ENCODE results near the gene BARD1. TPM values are rescaled to one million over a fixed set of nuclear protein-coding genes. Genes with fewer than 3 reads are reported as not detected.

The BARD1 gene
- total RNA-seq, 1 donor from 2014 or later: 17.0 TPM

DNA sequence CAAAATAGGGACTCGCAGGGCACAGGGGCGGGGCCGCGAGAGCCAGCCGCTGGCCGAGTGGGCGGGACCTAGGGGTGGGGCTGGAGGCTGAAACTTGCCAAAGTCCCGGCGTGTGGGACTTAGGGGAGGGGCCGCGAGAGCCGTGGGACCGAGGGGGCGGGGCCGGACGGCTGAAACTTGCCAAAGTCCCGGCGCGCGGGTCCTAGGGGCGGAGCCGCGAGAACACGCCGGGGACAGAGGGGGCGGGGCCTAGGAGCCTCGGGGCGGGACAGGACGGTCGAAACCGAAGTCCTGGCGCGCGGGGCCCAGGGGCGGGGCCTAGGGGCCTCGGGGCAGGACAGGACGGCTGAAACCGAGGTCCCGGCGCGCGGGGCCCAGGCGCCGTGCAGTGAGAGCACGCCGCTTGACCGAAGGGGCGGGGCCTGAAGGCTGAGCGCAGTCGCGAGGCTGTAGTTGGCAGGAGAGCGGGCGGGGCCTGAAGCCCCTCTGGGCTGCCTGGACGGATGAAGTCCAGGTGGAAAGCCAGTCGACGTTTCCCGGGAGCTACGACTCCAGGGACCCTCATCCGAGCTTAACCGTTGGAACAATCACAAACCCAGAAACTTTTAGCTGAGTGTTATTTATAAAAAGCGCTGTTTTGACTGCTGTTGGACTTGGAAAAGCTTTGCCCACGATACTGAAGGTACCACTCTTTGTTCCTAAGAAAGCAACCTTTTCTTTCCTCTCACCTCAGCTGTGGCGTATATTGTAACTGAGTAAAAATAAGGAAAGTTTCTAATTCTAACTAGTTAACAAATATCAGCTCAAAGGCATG, 475 bp upstream of the BARD1 start:
- TF ChIP-seq, protein P1, sequence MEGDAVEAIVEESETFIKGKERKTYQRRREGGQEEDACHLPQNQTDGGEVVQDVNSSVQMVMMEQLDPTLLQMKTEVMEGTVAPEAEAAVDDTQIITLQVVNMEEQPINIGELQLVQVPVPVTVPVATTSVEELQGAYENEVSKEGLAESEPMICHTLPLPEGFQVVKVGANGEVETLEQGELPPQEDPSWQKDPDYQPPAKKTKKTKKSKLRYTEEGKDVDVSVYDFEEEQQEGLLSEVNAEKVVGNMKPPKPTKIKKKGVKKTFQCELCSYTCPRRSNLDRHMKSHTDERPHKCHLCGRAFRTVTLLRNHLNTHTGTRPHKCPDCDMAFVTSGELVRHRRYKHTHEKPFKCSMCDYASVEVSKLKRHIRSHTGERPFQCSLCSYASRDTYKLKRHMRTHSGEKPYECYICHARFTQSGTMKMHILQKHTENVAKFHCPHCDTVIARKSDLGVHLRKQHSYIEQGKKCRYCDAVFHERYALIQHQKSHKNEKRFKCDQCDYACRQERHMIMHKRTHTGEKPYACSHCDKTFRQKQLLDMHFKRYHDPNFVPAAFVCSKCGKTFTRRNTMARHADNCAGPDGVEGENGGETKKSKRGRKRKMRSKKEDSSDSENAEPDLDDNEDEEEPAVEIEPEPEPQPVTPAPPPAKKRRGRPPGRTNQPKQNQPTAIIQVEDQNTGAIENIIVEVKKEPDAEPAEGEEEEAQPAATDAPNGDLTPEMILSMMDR (IDR thresholded peaks at IDR 0.05): no peak
- Mint-ChIP-seq H3K4me1 (ENCODE audit: unreplicated experiment) (peaks cover 49% of the 10 kb centered on the region), H3K27me3 (ENCODE audit: unreplicated experiment) (no peaks in the 10 kb centered on the region), H3K4me3 (ENCODE audit: unreplicated experiment) (peak overlapping the region; percentile 91), H3K27ac (ENCODE audit: unreplicated experiment) (peak overlapping the region; percentile 94), H3K36me3 (ENCODE audit: unreplicated experiment) (no peaks in the 10 kb centered on the region), H3K9me3 (ENCODE audit: unreplicated experiment) (no peaks in the 10 kb centered on the region)
- DNase-seq (ENCODE audit: extremely low spot score, unreplicated experiment): peak; percentile 100

DNA sequence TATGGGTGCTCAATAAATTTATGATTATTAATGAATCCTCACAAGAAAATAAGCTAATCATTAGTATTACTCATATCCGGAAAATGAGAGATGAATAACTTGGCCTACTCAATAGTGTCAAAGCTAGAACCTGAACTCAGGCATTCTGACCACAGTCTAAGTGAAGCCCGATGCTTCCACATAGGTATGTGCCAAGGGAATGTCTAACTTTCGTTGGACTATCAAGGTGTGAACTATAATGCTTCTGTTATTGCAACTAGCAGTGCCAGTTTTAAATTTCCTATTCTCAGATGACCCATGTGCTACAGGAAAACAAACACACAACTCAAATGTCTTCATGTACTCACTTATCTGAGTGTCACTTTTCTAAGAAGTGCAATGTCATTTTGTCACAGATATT, 1.8 kb downstream of the BARD1 start:
- TF ChIP-seq, protein P1 (IDR thresholded peaks at IDR 0.05): no peak
- peak overlapping the region; percentile 91 for H3K4me3 Mint-ChIP-seq (ENCODE audit: unreplicated experiment)
- H3K36me3 Mint-ChIP-seq (ENCODE audit: unreplicated experiment): no peaks in the 10 kb centered on the region
- no peak for DNase-seq (ENCODE audit: extremely low spot score, unreplicated experiment)
- peak overlapping the region; percentile 97 for H3K27ac Mint-ChIP-seq (ENCODE audit: unreplicated experiment)
- H3K4me1 Mint-ChIP-seq (ENCODE audit: unreplicated experiment): peaks cover 48% of the 10 kb centered on the region
- no peaks in the 10 kb centered on the region for H3K27me3 Mint-ChIP-seq (ENCODE audit: unreplicated experiment)
- no peaks in the 10 kb centered on the region for H3K9me3 Mint-ChIP-seq (ENCODE audit: unreplicated experiment)

DNA sequence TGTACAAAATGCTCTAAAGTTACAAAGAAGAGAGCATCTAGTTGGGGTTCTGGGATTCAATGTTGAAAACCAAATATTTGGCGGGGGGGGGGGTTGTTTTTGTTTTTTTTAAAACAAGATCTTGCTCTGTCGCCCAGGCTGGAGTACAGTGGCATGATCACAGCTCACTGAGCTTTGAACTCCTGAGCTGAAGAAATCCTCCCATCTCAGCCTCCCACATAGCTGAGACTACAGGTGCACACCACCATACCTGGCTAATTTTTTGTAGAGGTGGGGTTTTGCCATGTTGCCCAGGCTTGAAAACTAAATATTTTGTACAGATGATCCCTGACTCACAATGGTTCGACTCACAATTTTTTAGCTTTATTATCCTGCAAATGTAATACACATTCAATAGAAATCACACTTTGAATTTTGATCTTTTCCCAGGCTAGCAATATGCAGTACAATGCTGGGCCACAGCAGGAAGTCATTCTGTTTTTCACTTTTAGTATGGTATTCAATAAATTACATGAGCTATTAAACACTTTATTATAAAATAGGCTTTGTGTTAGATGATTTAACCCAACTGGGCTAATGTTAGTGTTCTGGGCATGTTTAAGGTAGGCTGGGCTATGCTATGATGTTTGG, 7.6 kb downstream of the BARD1 start:
- no peak for DNase-seq (ENCODE audit: extremely low spot score, unreplicated experiment)
- no peak overlapping the region for H3K27ac Mint-ChIP-seq (ENCODE audit: unreplicated experiment)
- no peaks in the 10 kb centered on the region for H3K9me3 Mint-ChIP-seq (ENCODE audit: unreplicated experiment)
- TF ChIP-seq, protein P1 (IDR thresholded peaks at IDR 0.05): no peak
- peaks cover 54% of the 10 kb centered on the region for H3K4me1 Mint-ChIP-seq (ENCODE audit: unreplicated experiment)
- no peaks in the 10 kb centered on the region for H3K27me3 Mint-ChIP-seq (ENCODE audit: unreplicated experiment)
- H3K36me3 Mint-ChIP-seq (ENCODE audit: unreplicated experiment): no peaks in the 10 kb centered on the region
- no peak overlapping the region for H3K4me3 Mint-ChIP-seq (ENCODE audit: unreplicated experiment)

GRCh38 chr2:214801068-214801467, 8.4 kb downstream of the BARD1 start:
- Mint-ChIP-seq H3K4me1 (ENCODE audit: unreplicated experiment) (peaks cover 46% of the 10 kb centered on the region), H3K9me3 (ENCODE audit: unreplicated experiment) (no peaks in the 10 kb centered on the region), H3K27ac (ENCODE audit: unreplicated experiment) (no peak overlapping the region), H3K36me3 (ENCODE audit: unreplicated experiment) (no peaks in the 10 kb centered on the region), H3K27me3 (ENCODE audit: unreplicated experiment) (no peaks in the 10 kb centered on the region), H3K4me3 (ENCODE audit: unreplicated experiment) (no peak overlapping the region)
- no peak for DNase-seq (ENCODE audit: extremely low spot score, unreplicated experiment)
- TF ChIP-seq, protein P1 (IDR thresholded peaks at IDR 0.05): no peak

GRCh38 chr2:214800180-214800579, 9.3 kb downstream of the BARD1 start:
- no peaks in the 10 kb centered on the region for H3K27me3 Mint-ChIP-seq (ENCODE audit: unreplicated experiment)
- H3K27ac Mint-ChIP-seq (ENCODE audit: unreplicated experiment): no peak overlapping the region
- no peak overlapping the region for H3K4me3 Mint-ChIP-seq (ENCODE audit: unreplicated experiment)
- no peaks in the 10 kb centered on the region for H3K9me3 Mint-ChIP-seq (ENCODE audit: unreplicated experiment)
- H3K4me1 Mint-ChIP-seq (ENCODE audit: unreplicated experiment): peaks cover 37% of the 10 kb centered on the region
- no peak for DNase-seq (ENCODE audit: extremely low spot score, unreplicated experiment)
- H3K36me3 Mint-ChIP-seq (ENCODE audit: unreplicated experiment): peaks cover 3% of the 10 kb centered on the region
- TF ChIP-seq, protein P1 (IDR thresholded peaks at IDR 0.05): no peak
